Mesodermal cell (in vitro differentiated cells): ENCODE measurements around the gene CORO2B. TPM values are rescaled to one million over a fixed set of nuclear protein-coding genes. Genes with fewer than 3 reads are reported as not detected.
A peak's percentile ranks its signal among the peaks of the same experiment; 100 is the strongest.

Experiments
- H3K27ac ChIP-seq: 2 replicates; pipeline ENCODE4 v1.7.0; 2013; ENCODE audit warnings: mild to moderate bottlenecking, low read depth, low read length, moderate library complexity; ENCODE audit not compliant: severe bottlenecking
- H3K36me3 ChIP-seq: 2 replicates; pipeline ENCODE4 v1.7.1; 2013; ENCODE audit warnings: mild to moderate bottlenecking, low read length, moderate library complexity; ENCODE audit not compliant: control insufficient read depth, insufficient read depth
- H3K4me1 ChIP-seq: one replicate; pipeline ENCODE4 v1.7.1; 2013; ENCODE audit warnings: mild to moderate bottlenecking, low read length; ENCODE audit not compliant: insufficient read depth, control insufficient read depth, poor library complexity, severe bottlenecking
- H3K4me3 ChIP-seq: 2 replicates; pipeline ENCODE4 v1.7.0; 2013; ENCODE audit warnings: low read length, control low read depth, mild to moderate bottlenecking; ENCODE audit not compliant: insufficient read depth, poor library complexity, severe bottlenecking; ENCODE audit errors: extremely low read depth
- H3K9me3 ChIP-seq: 2 replicates; pipeline ENCODE4 v1.7.1; 2013; ENCODE audit warnings: mild to moderate bottlenecking, low read length, moderate library complexity; ENCODE audit not compliant: control insufficient read depth
- WGBS, 2 experiments: methylation state at CpG; one replicate each; pipeline ENCODE4 v1.1.5; 2013; ENCODE audit warnings: missing lambda C conversion rate in 2 of 2; ENCODE audit not compliant: insufficient coverage in 2 of 2; 5-methylcytosine and 5-hydroxymethylcytosine counted together
- polyA plus RNA-seq, 2 experiments: library from polyadenylated mRNA; stranded (reverse); fragments of 50-300 nt; gene quantifications; one replicate each; pipeline ENCODE4 v1.2.3, GENCODE V29; 2013

CORO2B gene
- 8.3 TPM for polyA plus RNA-seq (2013, experiment 1 of 2)
- polyA plus RNA-seq (2013, experiment 2 of 2), result 5.4 TPM

DNA sequence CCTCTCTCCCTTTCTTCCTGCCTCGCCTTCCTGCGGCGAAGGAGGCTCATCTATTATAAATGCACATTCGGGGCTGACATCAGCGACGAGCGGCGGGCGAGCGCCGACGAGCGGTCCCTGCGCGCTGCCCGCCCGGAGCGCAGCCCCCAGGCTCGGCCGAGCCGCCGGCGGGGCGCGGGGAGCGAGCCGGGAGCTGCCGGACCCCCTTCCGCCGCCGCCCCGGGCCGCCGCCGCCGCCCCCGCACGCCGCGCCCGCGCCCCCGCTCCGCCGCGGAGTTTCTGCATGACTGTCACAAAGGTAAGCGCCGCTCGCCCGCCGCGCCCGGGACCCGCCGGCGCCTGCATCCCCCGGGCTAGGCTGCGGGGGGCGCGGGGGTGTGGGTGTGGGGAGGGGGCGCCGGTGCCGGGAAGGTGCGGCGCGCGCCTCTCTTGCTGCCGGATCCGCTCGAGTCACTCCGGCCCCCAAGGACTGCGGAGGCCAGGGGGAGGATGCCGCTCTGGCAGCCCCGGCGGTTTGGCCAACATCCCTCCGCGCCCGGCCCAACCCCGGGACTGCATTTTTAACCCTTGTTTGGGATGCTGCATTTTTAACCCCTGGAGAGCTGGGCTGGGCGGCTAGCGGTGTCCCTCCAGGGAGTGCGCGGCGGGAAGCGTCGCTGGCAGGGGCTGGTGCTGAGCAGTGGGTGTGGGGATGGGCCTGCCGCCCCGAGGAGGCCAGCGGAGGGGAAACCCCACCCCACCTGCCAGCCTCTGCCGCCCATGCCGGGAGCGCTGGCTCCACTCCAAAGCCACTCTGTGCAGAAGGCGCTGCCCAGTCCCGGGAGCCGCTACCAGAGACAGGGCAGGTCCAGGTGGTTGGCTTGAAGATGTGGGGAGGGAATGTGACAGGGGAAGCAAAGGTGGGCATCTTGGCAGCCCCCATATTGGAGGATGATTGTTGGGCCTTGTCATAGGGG lies at the start of gene CORO2B:
Gene CORO2B, plus strand, starts transcription at position 14 of the 956 bp plus-strand sequence. Its CDS starts 270 bp downstream, at position 284.
- Histone ChIP-seq H3K4me1 (peaks cover 18% of the 10 kb centered on the region), H3K27ac (no peak within 1 kb of the TSS), H3K9me3 (no peaks in the 10 kb centered on the region), H3K4me3 (peak within 1 kb of the TSS; percentile 61), H3K36me3 (no peaks in the 10 kb centered on the region)
- 1 to 2% methylated on average over 25 to 55 of the region's 95 CpGs for WGBS, 2 experiments

GRCh38 chr15:68531387-68532179 lies 47.2 kb upstream of the CORO2B start:
- H3K27ac ChIP-seq, result no peak overlapping the region
- peaks cover 4% of the 10 kb centered on the region for H3K9me3 ChIP-seq
- no peak overlapping the region for H3K4me3 ChIP-seq
- peaks cover 6% of the 10 kb centered on the region for H3K4me1 ChIP-seq
- H3K36me3 ChIP-seq, result no peaks in the 10 kb centered on the region
- WGBS, 2 experiments, result 100% methylated on average over 1 of the region's 2 CpGs

GRCh38 chr15:68536331-68537095 lies 42.3 kb upstream of the CORO2B start:
- H3K27ac ChIP-seq, result no peak overlapping the region
- H3K4me3 ChIP-seq, result no peak overlapping the region
- H3K9me3 ChIP-seq, result peaks cover 4% of the 10 kb centered on the region
- WGBS, 2 experiments, result 92 to 94% methylated on average over 2 to 4 of the region's 4 CpGs
- no peaks in the 10 kb centered on the region for H3K4me1 ChIP-seq
- no peaks in the 10 kb centered on the region for H3K36me3 ChIP-seq

- Histone ChIP-seq H3K36me3 (no peaks in the 10 kb centered on the region), H3K4me3 (no peak overlapping the region), H3K27ac (no peak overlapping the region), H3K4me1 (no peaks in the 10 kb centered on the region), H3K9me3 (peaks cover 4% of the 10 kb centered on the region)
Observed at GRCh38 chr15:68537097-68537496, 41.7 kb upstream of the CORO2B start.

DNA sequence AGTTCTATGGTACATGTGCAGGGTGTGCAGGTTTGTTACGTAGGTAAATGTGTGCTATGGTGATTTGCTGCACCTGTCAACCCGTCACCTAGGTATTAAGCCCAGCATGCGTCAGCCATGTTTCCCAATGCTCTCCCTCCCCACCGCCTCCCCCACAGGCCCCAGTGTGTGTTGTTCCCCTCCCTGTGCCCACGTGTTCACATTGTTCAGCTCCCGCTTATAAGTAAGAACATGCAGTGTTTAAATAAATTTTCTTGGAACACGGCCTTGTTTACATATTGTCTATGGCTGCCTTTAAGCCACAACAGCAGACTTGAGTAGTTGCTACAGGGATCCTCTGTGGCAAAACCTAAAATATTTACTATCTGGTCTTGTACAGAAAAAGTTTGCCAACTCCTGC lies 41.3 kb upstream of the CORO2B start:
- H3K9me3 ChIP-seq, result peaks cover 7% of the 10 kb centered on the region
- 78 to 100% methylated on average over 3 to 6 of the region's 7 CpGs for WGBS, 2 experiments
- no peak overlapping the region for H3K27ac ChIP-seq
- no peak overlapping the region for H3K4me3 ChIP-seq
- no peaks in the 10 kb centered on the region for H3K36me3 ChIP-seq
- no peaks in the 10 kb centered on the region for H3K4me1 ChIP-seq

GRCh38 chr15:68538311-68538710 lies 40.5 kb upstream of the CORO2B start:
- H3K4me3 ChIP-seq, result no peak overlapping the region
- WGBS, 2 experiments, result 94 to 96% methylated on average over 3 to 4 of the region's 4 CpGs
- peaks cover 3% of the 10 kb centered on the region for H3K4me1 ChIP-seq
- no peak overlapping the region for H3K27ac ChIP-seq
- peaks cover 5% of the 10 kb centered on the region for H3K9me3 ChIP-seq
- no peaks in the 10 kb centered on the region for H3K36me3 ChIP-seq

- WGBS, 2 experiments, result 91 to 92% methylated on average over 6 to 8 of the region's 9 CpGs
- Histone ChIP-seq H3K4me3 (no peak overlapping the region), H3K36me3 (no peaks in the 10 kb centered on the region), H3K27ac (no peak overlapping the region), H3K4me1 (peaks cover 14% of the 10 kb centered on the region), H3K9me3 (peaks cover 5% of the 10 kb centered on the region)
Observed at GRCh38 chr15:68541743-68542142, 37.0 kb upstream of the CORO2B start.

- Histone ChIP-seq H3K4me3 (no peak overlapping the region), H3K36me3 (no peaks in the 10 kb centered on the region), H3K9me3 (peaks cover 5% of the 10 kb centered on the region), H3K27ac (peak overlapping the region; percentile 55), H3K4me1 (peaks cover 14% of the 10 kb centered on the region)
- WGBS, 2 experiments, result 100% methylated on average over 1 of the region's 1 CpG
Observed at GRCh38 chr15:68542348-68542747, 36.4 kb upstream of the CORO2B start.

DNA sequence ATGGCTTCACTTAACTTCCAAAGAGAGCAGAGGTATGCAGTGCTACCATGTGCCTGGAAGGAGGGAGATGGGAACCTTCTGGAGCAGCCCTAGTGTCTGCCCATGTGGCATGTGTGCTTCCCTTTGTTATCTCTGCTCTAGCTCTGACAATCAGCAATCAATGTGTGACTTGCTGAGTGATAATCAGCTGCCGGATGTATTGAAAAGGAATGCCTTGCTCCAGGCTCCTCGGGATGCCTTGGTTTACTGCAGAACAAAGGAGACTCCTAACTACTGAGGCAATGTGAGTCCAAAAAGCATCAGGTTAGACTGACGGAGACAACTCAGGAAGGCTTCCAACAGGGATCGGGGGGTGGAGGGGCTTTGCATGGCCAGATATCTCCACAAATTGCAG lies 36.0 kb upstream of the CORO2B start:
- no peak overlapping the region for H3K4me3 ChIP-seq
- H3K36me3 ChIP-seq, result no peaks in the 10 kb centered on the region
- WGBS, 2 experiments, result 54 to 69% methylated on average over 4 of the region's 4 CpGs
- H3K27ac ChIP-seq, result peak overlapping the region; percentile 55
- H3K4me1 ChIP-seq, result peaks cover 14% of the 10 kb centered on the region
- peaks cover 5% of the 10 kb centered on the region for H3K9me3 ChIP-seq
